RPMI8226 (cell line): ENCODE results near the gene ARMC8.

ENCODE experiments used
- DNase-seq: peaks from one replicate; pipeline ENCODE4 v3.0.0-alpha.2; 2015

ARMC8 gene

DNA sequence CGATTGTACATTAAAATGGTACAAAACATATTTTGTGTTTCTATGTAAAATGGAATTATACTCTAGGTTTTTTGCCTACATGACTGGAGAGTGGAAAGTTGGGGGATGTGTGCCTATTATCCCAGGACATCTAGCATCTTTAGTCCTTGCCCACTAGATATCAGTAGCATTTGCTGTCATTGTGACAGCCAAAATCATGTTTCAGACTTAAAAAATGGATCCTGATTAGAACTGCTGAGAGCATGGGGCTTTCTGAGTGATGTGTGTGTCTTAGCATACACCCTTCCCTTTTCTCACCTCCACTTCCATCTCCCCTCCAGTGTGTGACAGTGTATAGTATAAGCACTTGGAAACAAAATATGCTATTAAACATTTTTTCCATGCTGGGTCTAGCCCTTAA lies 13.3 kb downstream of the ARMC8 start:
- no peak for DNase-seq

DNA sequence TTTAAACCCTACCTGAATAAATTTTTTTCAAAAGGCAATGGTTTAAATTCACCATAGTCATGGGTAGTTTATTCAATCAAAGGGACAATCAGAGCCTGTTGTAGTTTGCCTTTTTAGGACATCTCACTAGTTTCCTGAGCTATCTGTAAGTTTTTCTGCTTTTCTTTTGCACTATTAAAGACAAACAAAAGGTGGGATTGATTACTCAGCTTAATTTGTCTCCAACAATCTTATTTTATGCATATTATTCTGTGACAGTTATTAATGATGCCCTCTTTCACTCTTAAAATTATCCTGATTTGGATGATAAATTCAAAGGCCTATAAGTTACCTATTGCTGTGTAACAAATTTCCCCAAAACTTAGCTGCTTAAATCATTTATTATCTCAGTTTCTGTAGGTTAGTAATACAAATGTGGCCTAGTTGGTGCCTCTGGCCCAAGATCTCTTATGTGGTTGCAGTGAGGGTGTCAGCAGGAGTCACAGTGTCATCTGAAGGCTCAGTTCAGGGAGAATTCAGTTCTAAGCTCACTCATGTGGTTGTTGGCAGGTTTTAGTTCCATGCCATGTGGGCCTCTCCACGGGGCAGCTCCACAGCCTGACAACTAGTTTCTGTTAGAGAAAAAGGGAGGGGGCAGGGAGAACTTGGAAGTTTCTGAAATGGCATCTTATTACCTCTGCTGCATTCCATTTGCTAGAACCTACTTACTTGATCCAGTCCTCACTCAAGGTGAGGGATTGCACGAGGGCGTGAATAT lies 16.0 kb downstream of the ARMC8 start:
- DNase-seq: no peak

DNA sequence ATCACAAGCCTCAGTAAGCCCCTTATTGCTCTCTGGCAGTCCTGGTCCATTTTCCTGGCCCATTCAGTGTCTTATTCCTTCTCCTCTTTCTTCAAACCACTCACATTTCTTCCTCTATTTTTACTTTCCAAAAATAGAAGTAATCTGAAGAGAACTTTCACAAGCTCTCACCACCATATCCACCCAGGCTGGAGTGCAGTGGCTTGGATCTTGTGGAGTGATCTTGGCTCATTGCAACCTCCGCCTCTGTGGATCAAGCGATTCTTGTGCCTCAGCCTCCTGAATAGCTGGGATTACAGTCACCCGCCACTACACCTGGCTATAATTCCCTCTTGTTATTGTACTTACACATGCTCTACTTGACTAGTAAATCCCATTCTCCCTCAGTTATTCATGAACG lies 16.8 kb downstream of the ARMC8 start:
- DNase-seq: no peak

DNA sequence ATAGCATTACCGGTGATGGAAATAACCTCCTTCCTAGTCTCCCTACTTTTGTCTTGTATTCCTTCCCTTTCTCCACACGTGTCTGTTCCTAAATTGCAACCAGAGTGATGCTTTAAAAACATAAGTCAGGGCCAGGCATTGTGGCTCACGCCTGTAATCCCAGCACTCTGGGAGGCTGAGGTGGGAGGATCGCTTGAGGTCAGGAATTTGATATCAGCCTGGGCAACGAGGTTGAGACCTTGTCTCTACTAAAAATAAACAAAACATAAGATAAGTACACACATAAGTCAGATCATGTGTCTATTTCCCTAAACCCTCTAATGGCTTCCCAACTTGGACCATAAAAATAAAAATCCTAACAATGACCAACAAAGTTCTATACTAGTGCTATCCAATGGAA lies 18.4 kb downstream of the ARMC8 start:
- DNase-seq: no peak

DNA sequence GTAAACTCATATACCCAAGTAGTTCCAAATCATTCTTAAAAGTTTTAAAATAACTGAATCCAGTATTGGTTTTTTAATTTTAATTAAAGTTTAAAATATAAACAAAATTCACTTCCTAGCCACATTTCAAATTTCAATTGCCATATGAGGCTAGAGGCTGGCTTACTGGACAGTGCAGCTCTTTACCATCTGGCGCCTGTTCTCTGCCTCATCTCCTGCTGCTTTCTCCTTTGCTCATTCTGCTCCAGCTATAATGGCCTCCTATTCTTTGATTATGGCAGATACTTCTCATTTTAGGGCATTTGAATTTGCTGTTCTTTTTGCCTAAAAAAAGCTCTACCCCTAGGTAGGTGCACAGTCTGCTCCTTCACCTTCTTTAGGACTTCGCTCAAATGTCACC lies 19.1 kb downstream of the ARMC8 start:
- DNase-seq: no peak

DNA sequence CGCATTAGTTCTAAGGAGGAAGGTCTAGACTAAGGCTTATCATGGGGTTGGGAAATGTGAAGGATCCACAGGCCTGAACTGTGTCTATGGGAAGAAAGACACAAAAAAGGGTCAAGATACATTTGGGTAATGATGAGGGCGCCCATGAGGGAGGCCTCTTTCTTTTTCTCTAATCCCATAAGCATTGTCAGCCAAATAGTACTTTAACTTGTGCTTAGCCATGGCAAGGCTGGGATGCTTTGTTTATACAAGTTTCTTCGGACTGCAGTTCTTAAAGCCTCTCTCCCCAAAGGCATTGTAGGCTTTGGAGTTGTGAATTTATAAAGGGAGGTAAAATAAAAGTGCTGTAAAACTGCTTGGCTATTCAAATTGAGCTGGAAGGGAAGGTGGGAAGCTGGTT lies 23.4 kb downstream of the ARMC8 start:
- DNase-seq: no peak

DNA sequence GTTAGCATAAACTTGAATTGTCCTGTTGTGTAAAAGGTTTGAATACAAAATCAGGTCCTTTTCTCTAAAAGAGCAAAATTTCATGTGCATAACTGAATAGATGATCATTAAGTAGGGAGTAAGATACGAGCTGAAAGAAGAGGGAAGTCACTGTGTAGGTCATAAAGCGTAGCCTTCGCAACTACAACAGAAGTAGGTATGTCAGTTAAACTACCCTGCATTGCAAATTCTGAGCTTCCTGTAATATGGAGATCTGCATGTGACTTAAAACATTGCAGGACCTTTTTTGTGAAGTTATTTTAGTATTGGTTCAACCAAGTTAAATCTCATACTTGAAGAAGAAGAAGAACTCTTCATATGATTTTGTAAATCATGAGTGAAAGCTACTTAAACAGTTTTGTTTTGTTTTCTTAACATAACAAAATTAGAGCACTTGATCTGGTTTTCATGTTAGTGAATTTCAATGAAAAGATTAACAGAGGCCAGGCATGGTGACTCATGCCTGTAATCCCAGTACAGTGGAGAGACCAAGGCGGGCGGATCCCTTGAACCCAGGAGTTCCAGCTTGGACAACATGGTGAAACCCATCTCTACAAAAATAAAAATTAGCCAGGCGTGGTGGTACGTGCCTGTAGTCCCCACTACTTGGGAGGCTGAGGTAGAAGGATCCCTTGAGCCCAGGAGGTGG lies 26.4 kb downstream of the ARMC8 start:
- DNase-seq: no peak

DNA sequence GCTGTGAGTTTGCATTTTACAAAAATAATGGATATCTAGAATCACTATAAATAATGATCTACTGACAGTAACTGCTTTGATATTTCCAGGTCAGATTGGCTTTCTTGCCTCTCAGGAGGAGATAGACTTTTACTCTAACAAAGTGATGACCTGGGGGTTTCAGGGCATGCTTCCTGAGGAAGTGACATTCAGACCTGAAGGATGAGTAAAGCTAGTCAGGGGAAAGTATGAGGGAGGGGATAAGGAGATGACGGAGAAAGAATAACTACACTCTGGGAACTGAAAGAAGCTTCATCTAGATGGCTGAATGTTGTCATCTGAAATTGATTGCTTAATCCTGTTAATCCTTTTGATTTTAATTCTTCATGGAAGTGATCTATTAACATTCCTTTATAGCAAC lies 32.2 kb downstream of the ARMC8 start:
- no peak for DNase-seq

DNA sequence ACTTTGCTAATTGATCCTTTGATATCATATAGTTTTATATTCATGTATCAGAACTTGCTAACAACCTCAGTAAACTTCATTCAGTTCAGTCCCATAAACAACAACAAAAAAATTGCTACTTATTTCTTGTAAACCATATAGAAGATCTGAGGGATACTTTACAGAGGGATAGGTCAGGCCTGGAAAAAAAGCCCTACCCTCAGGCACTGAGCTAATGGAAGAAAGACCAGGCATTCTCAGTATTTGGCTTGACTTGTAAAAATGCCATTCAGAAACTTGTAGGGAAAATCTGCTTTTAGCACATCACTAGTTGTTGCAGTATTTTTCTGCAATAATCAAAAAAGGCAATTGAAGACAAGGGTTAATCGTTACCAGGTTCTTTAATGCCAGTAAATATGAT lies 33.1 kb downstream of the ARMC8 start:
- no peak for DNase-seq

DNA sequence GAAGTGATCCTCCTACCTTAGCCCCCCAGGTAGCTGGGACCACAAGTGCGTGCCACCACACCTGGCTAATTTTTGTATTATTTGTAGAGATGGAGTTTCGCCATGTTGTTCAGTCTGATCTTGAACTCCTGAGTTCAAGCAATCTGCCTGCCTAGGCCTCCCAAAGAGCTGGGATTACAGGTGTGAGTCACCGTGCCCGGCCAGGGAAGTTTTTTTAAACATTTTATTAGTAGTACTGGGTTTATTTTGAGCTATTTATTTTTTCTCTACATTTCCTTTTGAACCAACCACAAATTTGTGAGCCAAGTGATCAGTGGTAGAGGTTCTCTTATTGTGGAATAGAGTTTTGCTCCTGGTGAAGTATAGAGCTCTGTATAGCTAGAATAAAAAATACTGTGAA lies 33.7 kb downstream of the ARMC8 start:
- DNase-seq: no peak

DNA sequence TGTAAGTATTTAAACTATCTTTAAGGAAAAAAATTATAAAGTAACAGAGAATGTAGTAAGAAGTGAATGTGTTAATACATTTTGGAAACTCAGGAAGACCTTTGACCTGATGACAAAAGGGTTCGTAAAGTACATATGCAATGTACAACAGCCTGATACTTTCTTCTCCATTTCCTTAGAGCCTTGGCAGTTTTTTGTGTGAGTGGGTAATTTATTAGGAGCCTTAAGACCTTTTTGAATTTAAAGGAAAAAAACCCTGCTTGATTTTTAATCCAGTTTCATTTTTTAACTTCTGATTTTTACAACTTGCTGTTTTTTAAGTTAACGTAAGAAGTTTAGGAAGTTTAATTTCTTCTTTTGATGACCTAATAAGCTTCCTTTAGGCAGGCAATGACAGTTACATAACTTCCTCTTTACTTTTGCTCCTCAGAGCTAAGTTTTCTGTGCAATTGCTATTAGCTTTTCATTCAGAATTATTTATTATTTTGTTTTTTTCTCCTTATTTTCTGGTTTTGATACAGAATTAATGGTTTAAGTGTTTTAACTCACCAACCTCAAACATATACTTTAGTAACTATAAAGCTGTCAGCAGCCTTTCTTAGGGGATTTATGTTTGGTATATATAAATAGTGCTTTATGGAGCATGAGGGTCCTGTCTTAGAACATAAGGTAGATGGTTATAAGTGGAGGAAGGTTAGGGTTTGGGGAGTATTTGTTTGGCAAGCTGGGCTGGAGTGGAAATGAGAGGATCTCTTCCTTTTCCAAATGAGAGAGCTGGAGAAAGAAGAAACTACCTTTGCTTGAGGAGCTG lies 35.2 kb downstream of the ARMC8 start:
- DNase-seq: no peak

DNA sequence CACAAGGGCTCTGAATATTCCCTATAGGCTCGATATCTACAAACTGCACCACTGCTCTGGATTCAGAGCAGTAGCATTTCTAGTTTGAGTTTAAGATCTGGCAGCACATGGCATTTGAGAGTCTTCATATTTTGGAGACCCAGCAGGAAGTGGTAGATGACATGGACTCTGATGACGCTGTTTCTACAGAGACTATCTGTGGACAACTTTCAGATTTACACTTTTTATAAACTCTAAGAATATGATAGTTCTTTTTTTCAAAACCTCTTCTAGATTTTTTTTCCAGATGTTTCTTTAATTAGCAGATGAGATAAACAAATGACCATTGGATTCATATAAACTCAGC lies 35.8 kb downstream of the ARMC8 start:
- no peak for DNase-seq

DNA sequence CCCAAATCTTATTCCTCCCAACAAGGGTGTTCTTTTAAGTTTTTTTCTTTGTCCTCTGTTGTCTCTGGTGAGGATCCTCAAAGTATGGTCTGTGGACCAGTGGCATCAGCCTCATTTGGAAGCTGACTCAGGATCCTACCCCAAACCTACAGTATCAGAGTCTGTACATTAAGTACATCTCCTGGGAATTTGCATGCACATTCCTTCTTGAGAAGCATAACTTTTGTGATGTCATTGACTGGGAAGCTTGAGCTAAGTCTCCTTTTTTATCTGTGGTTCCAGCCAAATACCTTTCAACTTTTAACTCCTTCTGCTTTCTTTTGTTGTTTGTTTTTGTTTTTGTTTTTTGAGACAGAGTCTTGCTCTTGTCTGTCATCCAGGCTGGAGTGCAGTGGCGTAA lies 40.5 kb downstream of the ARMC8 start:
- DNase-seq: no peak

DNA sequence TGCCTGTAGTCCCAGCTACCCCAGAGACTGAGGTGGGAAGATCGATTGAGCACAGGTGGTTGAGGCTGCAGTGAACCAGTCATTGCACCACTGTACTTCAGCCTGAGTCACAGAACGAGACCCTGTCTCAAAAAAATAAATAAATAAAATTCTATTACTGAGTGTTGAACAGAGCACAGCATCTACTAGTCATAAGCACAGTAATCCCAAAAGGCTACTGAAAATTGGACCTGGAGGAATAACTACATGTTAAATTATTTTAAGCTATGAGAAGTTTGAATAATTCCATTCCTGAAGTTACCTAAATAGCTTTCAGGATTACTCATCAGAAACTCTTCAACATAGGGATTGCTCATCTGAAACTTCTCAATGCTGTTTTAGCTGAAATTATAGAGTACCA lies 43.4 kb downstream of the ARMC8 start:
- no peak for DNase-seq

DNA sequence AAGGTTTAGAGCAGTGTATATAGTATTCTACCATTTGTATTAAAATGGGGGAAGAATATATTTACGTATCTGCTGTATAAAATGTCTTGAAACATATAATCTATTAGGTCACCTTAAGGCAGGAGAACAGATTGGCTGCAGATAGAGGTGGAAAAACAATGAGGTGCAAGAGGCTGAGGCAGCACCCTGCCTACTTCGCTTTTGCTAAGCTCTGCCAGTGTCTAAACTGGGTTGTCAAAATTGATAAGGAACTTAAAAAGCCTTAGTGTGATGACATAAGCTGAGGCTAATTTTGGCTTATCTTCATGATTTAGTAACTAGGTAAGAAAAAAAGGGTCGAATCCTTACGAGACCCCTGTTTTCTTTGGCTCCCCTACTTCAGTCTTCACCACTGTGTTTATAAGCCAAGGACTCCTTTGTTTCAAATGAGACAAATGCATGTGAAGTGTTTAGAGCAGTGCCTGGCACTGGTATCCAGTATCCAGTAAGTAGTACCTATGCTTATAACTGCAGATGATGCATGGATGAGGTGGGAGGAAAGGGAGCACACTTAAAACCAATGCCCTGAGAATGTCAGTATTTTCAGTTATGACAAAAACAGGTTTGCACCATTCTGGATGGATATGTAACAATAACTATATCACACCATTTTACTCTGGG lies 45.7 kb downstream of the ARMC8 start:
- no peak for DNase-seq

DNA sequence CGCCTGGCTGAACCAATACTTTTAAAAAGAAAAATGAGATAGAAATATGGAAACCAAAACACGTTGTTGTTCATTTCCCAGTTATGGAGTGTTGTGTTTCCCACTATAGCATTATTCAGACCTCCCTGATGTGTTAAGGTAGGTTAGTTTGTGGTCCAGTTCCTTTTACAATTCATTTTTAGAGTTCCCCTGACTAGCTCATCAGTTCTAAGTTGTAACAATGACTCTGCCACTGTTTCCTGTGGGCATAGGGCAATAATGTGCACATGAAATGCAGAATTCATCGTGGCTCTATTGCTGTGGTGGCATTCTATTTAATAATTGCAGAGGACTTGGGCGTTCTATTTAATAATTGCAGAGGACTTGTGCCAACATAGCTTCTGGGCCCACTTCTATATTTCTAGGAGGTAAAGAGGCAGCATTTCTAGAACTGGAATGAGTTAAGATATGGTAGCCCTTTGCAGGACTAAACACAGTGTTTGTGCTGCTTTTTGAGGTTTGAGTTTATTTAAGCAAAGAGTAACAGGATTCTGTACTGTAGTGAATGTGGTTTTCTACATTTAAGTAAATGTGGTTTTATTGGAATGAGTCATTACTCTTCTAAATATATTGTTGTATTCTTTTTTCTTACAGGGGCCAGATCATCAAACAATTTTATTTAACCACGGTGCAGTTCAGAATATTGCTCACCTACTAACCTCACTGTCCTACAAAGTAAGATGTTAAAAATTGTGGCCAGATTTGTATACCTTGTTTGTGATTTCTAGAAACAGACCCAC lies 47.5 kb downstream of the ARMC8 start:
- no peak for DNase-seq

DNA sequence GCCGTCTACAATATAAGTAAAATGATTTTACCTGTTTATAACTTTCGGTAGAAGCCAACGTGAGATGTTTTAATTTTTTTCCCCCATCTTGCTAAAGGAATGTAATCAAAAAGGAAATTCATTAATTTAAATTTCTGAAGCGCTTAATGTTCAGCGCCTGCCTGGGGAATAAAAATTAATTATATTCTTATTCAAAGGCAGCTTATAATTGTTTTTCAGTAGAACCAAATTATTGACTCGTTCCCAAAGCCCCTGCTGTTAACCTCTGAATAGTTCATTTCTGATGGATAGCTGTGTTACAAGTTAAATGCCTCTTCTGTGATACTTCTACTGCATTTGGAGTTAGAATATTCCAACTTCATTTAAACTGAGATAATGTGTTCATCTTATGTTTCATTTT lies 51.6 kb downstream of the ARMC8 start:
- DNase-seq: no peak

DNA sequence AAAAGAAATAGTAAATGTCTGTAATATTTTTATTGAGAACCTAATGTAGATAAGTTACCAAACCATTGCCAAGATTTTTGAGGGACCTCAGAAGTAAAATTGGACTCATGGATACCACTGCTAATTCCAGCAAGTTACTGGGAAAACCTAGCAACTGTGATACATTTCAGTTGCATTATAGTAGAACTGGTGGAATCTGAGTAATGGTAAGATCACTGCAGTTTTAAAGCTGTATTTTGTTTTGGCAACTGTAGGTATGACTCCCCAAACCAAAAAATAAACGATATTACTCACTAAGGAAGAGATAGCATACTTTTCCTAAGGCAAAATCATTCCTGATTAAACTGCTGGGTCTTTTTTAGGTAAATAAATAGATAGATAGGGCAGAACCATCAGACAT lies 54.0 kb downstream of the ARMC8 start:
- DNase-seq: no peak

DNA sequence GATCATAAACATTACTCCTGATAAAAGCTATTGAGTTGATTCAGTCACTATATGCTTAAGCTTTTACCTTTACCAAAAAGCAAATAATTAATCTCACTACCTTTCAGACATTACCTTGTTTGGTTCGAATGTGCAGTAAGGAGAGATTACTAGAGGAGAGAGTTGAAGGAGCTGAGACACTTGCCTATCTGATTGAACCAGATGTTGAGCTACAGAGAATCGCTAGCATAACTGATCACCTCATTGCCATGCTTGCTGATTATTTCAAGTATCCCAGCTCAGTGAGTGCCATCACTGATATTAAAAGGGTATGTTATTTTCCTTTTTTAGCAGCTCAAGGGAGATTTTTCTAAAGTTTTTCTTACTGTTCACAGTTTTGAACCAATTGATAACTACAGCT lies 54.6 kb downstream of the ARMC8 start:
- no peak for DNase-seq

DNA sequence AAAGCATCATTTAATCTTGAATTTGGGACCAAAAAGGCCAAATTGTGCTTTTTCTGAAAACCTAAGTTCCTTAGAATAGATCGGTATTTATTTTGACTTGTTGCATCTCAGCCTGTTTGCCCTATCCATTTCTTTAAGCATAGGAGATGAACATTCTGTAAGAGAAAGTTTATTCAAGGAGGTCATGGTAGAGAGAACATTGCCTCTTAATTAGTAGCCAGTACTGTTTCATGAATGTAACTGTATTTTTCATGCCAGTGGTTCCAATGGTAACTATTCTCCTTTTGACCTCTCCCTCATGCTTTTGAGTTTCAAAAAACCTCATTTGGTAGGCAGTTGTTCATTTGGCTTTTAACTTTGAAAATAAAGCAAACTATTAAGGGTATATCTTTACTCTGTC lies 55.4 kb downstream of the ARMC8 start:
- DNase-seq: no peak

DNA sequence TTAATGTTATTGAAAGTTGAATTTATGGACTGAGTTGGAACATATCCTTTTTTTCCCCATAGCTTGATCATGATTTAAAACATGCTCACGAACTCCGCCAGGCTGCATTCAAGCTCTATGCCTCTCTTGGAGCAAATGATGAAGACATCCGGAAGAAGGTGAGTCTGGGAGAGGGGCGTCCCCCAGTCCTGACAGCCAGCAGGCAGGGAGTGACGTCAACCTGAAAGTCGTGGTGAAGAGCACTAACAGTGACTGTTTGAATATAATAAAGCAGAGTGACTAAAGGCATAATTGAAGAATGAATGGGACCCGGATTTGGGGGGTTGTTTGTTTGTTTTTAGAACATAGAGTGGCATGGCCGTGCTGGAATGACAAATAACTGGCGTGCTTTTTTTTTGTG lies 57.9 kb downstream of the ARMC8 start:
- DNase-seq: no peak

DNA sequence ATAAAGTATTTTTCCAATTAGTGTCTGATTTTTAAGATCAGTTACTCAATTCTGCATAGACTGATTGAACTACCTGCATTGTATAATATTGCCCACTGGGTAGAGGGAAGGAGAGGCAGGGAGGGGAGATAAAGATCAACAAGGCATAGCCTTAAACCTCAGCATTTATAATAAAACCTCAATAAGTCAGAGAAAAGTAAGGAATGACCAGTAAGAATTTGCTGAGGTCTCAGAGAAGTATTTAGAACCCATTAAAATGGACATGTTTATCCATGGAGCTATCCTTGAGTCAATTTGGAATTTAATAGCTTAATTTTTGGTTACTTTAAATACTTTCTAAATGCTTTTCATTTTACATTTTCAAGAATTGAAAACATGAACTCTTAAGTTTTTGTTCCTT lies 62.5 kb downstream of the ARMC8 start:
- no peak for DNase-seq

DNA sequence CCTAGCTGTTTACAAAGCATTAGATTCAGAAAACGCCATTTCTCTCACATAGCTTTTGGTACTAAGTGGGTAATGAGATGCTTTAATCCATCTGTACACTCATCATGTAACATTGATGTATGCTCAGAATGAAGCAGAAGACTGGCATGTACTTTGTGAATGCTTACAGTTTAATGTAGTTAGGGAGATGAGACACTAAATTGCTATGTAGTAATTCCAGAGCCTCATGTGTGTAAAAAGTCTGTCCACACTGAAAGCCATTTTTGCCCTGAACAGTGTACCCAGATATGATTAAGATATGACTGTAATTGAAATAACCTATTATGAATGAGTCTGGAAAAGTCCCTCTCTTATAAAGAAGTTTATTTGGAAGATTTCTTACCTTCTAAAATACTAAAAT lies 66.5 kb downstream of the ARMC8 start:
- DNase-seq: no peak
